Left forelimb (tissue), 1 donor: Measurements from ENCODE around the gene SSU72.
"Not testable (repeated sequence)": the region's sequence is repeated elsewhere in the genome, so short reads cannot be mapped to it uniquely, and the experiment has no call there.

Experiments used
- DNase-seq: peaks from one replicate; pipeline ENCODE4 v3.0.0-alpha.2; 2018; ENCODE audit warnings: low spot score

The SSU72 gene

GRCh38 chr1:1505366-1505798 lies 69.3 kb downstream of the SSU72 start:
- DNase-seq: not testable (repeated sequence)

GRCh38 chr1:1504777-1505365 lies 69.8 kb downstream of the SSU72 start:
- DNase-seq: not testable (repeated sequence)

GRCh38 chr1:1495461-1495975 lies 79.1 kb downstream of the SSU72 start:
- not testable (repeated sequence) for DNase-seq

- DNase-seq: not testable (repeated sequence)
These were observed 80.4 kb downstream of the SSU72 start for GRCh38 chr1:1494311-1494710.
